HTERT RPE-1 (cell line): ENCODE results near the gene MEI1.

Experiments used
- in situ Hi-C: fragments of 300-500 bp; cut with MboI; formaldehyde crosslinking; loops from 4 replicates; pipeline ENCODE4 v1.14.3; 2020; ENCODE audit warnings: low sequenced_read_pairs

MEI1 gene

DNA sequence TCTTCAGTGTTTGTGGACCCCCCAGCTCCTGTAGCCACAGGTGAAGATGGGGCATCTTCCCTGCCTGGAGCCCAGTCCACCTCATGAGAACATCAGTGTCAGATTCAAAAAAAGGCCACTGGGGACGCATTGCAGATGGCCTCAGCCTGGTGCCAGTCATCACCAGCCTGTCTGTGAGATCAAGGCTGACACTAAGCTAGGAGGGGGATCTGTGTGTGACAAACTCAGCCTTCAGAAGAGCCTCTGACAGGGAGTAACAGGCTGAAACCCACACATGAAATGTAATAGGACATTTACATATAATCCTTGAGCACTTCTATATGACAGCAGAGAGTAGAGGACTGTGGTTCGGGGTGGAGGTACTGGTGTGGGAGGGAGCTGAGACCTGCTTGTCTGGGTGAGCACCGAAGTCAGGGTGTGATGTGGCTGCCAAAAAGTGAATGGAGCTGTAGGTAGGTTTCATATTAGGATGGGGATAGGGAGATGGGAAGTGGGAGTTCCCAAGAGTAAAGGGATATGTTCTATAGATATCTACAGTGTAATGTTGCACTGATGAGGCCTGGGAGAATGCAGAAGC is 80.7 kb downstream of the MEI1 start:
- in situ Hi-C loops, result no loop called here

GRCh38 chr22:41780746-41781505 is 81.6 kb downstream of the MEI1 start:
- in situ Hi-C loops, result no loop called here

DNA sequence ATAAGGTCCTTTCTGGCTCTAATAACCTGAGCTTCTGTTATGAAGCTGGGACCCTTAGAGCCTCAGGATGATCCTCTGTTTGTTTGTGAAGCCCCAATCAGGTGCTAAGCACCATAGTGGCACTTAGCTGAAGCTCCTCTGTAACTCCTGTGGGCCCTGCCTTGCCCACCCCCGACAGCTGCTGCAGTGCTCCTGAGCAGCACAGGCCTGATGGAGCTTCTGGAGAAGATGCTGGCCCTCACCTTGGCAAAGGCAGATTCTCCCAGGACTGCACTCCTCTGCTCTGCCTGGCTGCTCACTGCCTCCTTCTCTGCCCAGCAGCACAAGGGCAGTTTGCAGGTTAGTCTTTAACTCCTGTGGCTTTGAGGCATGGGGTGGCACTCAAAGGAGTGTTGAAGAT is 82.2 kb downstream of the MEI1 start:
- in situ Hi-C loops, result no loop called here

GRCh38 chr22:41782316-41782715 is 83.0 kb downstream of the MEI1 start:
- in situ Hi-C loops, result no loop called here

DNA sequence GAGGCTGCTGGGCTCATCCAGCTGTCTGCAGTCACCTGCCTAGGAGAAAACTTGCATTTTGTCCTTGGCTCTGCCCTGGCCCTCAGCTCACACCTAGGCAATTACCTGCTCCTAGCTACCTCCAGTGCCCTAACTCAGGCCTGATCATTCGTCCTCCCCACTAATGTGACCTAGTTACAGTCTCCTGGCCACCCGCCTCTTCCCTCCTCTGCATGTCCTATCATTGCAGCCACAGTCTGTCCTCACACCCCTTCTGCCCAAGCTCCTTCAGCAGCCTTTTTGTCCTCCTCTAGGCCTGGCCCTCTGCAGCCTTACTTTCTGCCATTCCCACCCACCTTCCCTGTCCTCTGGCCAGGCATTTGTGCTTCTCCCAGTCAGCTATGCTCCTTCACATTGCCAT is 83.4 kb downstream of the MEI1 start:
- in situ Hi-C loops, result no loop called here

- in situ Hi-C loops, result no loop called here
Measured at GRCh38 chr22:41787331-41787730, 88.0 kb downstream of the MEI1 start.

- in situ Hi-C loops, result no loop called here
Measured at GRCh38 chr22:41793871-41794270, 94.6 kb downstream of the MEI1 start.

- in situ Hi-C loops, result no loop called here
Measured at GRCh38 chr22:41798736-41799135, 99.4 kb downstream of the MEI1 start.

DNA sequence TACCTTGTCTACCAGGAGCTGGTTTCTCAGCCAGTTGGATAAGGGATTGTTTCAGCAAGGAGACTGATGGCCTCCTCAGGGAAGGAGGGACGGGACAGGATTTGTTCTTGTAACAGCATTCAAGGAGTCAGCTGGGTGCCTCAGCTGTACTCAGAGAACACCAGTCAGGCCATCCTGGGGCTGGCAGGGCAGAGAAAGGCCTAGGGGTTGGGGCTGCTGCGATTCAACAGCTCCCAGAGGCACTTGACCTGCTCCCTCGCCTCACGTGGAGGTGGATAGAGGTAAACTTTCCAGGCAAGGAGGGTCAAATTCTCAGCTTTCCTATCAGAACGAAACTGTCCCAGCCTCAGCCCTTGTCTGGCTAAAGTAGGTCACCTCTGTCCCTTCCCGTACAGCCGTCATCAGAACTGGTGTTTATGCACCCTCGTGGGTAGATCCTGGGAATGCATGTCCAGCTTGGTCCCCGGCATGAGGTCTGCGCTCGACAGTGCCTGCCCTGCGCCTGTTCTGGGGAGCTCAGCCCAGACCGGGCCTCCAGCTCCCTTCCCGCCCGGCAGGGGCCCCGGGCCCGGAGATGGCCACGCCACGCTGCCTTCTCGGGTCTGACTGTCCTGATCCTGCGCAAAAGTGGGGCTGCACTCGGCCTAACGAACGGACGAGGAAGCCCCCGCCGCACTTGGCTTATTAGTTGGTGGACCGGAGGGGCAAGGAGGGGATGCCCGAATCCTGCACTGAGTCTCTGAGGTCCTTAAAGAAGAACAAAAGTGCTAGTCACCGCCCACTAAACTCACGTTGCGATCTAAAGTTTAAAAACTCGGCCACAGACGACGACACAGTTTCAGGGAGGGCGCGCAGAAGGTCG is 100.4 kb downstream of the MEI1 start:
- in situ Hi-C loops, result no loop called here

GRCh38 chr22:41800348-41801146 is 101.2 kb downstream of the MEI1 start, which contains the start of gene CCDC134:
CCDC134 (plus strand) TSS chr22:41800679; CDS start chr22:41808891, 8,212 bp downstream.
- in situ Hi-C loops, result no loop called here

GRCh38 chr22:41801147-41801819 is 102.0 kb downstream of the MEI1 start:
- in situ Hi-C loops, result no loop called here

- in situ Hi-C loops, result no loop called here
Measured at GRCh38 chr22:41801886-41802285, 102.6 kb downstream of the MEI1 start.

DNA sequence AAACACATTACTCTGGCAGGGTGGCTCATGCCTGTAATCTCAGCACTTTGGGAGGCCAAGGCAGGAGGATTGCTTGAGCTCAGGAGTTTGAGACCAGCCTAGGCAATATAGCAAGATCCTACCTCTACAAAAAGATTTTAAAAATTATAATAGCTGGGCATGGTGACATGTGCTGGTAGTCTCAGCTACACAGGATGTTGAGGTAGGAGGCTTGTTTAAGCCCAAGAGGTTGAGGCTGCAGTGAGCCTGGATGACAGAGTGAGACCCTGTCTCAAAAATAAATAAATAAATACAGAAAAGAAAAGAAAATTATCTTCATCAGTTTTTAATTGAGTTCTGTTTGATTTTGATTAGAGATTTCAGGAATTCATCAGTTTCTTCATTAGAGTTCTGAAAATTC is 106.3 kb downstream of the MEI1 start:
- in situ Hi-C loops, result no loop called here

- in situ Hi-C loops, result no loop called here
Measured at GRCh38 chr22:41808400-41808799, 109.1 kb downstream of the MEI1 start.

- in situ Hi-C loops, result no loop called here
Measured at GRCh38 chr22:41810022-41810421, 110.7 kb downstream of the MEI1 start.

DNA sequence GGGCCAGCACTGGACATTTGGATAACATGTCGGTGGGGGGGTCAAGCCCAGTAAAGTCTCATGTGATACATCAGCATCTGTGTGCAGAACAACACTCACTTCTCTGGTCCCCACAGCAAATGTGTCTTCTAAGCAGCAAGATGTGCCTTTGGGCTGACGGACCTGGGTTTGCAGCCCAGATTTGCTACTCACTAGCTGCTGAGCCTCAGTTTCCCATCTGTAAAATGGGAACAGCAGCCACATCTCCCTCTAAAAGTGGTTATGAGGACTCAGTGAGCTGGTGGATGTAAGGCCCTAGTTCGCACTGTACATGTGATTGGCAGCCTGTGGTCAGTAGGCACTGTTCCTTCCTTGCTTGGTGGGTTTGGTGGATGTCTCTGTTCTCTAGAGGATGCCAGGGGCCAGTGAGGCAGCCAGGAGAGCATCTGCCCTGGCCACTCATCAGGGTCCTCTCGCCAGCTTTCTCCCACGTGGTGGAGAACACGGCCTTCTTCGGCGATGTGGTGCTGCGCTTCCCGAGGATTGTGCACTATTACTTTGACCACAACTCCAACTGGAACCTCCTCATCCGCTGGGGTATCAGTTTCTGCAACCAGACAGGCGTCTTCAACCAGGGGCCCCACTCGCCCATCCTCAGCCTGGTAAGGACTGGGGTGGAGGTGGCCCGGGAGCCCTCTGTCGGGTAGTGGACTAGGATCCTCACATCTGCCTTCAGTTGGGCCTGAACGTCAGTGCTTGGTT is 113.7 kb downstream of the MEI1 start:
- in situ Hi-C loops, result no loop called here

GRCh38 chr22:41813726-41814410 is 114.6 kb downstream of the MEI1 start:
- in situ Hi-C loops, result no loop called here

GRCh38 chr22:41815716-41816115 is 116.4 kb downstream of the MEI1 start:
- in situ Hi-C loops, result no loop called here

- in situ Hi-C loops, result no loop called here
Measured at GRCh38 chr22:41816241-41816640, 116.9 kb downstream of the MEI1 start.
